Gastroesophageal sphincter (tissue), 4 donors: Measurements from ENCODE around the gene CASP10. TPM values are rescaled to one million over a fixed set of nuclear protein-coding genes. Genes with fewer than 3 reads are reported as not detected.
A peak's percentile ranks its signal among the peaks of the same experiment; 100 is the strongest.
"Not testable (repeated sequence)": the region's sequence is repeated elsewhere in the genome, so short reads cannot be mapped to it uniquely, and the experiment has no call there.

Experiments
- ATAC-seq: fragments of 150-250 bp; one replicate; pipeline ENCODE4 v1.9.1; 2016; ENCODE audit warnings: mild to moderate bottlenecking, moderate library complexity
- H3K27ac ChIP-seq, 4 donors: fragments of 200-600 bp; sonication (generic) in 3 of 4; 1 replicate in 3 of 4; 2 replicates in 1 of 4; pipeline ENCODE4 v1.5.1; 2016 to 2019
- H3K27me3 ChIP-seq: fragments of 200-600 bp; sonication (generic); one replicate; pipeline ENCODE4 v1.5.1; 2019
- H3K36me3 ChIP-seq, 2 donors: fragments of 200-600 bp; sonication (generic); one replicate each; pipeline ENCODE4 v1.5.1; 2019; ENCODE audit warnings: control low read depth in 1 of 2
- H3K4me1 ChIP-seq, 3 donors: fragments of 200-600 bp; sonication (generic); 1 replicate in 2 of 3; 2 replicates in 1 of 3; pipeline ENCODE4 v1.5.1; 2016 to 2019; ENCODE audit warnings: control low read depth in 2 of 3
- H3K4me3 ChIP-seq, 2 donors: fragments of 200-600 bp; sonication (generic); one replicate each; pipeline ENCODE4 v1.5.1; 2019; ENCODE audit warnings: mild to moderate bottlenecking in 1 of 2, moderate library complexity in 1 of 2
- H3K9me3 ChIP-seq, 3 donors: fragments of 200-600 bp; sonication (generic); one replicate each; pipeline ENCODE4 v1.5.1; 2017 to 2019; ENCODE audit warnings: control low read depth in 2 of 3
- CTCF ChIP-seq, 4 experiments: fragments of 200-600 bp in 2 of 4; fragments of 450-650 bp in 2 of 4; sonication (generic) in 1 of 4; IDR thresholded peaks; one replicate each; pipeline ENCODE4 v1.5.1; 2017 to 2019; ENCODE audit warnings: antibody characterized with exemption in 4 of 4, mild to moderate bottlenecking in 2 of 4, moderate library complexity in 2 of 4
- EP300 ChIP-seq: sonication (generic); formaldehyde crosslinking; IDR thresholded peaks from one replicate; pipeline ENCODE4 v1.6.1; 2017; ENCODE audit warnings: antibody characterized with exemption, mild to moderate bottlenecking
- POLR2A ChIP-seq, 2 donors: fragments of 450-650 bp; IDR thresholded peaks; one replicate each; pipeline ENCODE4 v1.6.1; 2017; ENCODE audit warnings: antibody characterized with exemption in 2 of 2, mild to moderate bottlenecking in 2 of 2, moderate library complexity in 1 of 2
- POLR2AphosphoS5 ChIP-seq: sonication (generic); formaldehyde crosslinking; IDR thresholded peaks from one replicate; pipeline ENCODE4 v1.6.1; 2017; ENCODE audit warnings: antibody characterized with exemption
- WGBS, 2 donors: methylation state at CpG; one replicate each; pipeline ENCODE4 v1.1.5; 2018; ENCODE audit warnings: low coverage in 1 of 2; 5-methylcytosine and 5-hydroxymethylcytosine counted together
- total RNA-seq, 4 donors: library from RNA; depleted of rRNA; stranded (reverse); fragments of >200 nt; gene quantifications; one replicate each; pipeline ENCODE4 v1.1.0, GENCODE V29; 2016

Gene CASP10
- total RNA-seq, 4 donors from 2014 or later: 2.6 to 7.5 (median 6.3) TPM

GRCh38 chr2:201138401-201138970 lies 44.5 kb upstream of the CASP10 start:
- Histone ChIP-seq H3K9me3 (no peaks in the 10 kb centered on the region), H3K4me3 (no peak overlapping the region), H3K4me1 (peaks cover 0 to 31% (median 0%) of the 10 kb centered on the region in 3 donors), H3K36me3 (peaks cover 3 to 98% of the 10 kb centered on the region in 2 donors), H3K27ac (no peak overlapping the region), H3K27me3 (no peaks in the 10 kb centered on the region)
- TF ChIP-seq CTCF (IDR thresholded peaks at IDR 0.05) (no peak), POLR2A (IDR thresholded peaks at IDR 0.05) (no peak), POLR2AphosphoS5 (no peak), EP300 (no peak)
- ATAC-seq: no peak
- 80 to 97% methylated on average over 1 to 5 of the region's 15 CpGs for WGBS, 2 donors

- ATAC-seq, H3K9me3 ChIP-seq, H3K27ac ChIP-seq, H3K4me3 ChIP-seq, H3K27me3 ChIP-seq: not testable (repeated sequence)
- H3K36me3 ChIP-seq: peaks cover 3 to 98% of the 10 kb centered on the region in 2 donors
- whole genome bisulfite sequencing, 2 donors: 74 to 77% methylated on average over 8 to 9 of the region's 14 CpGs
- H3K4me1 ChIP-seq: peaks cover 0 to 28% (median 0%) of the 10 kb centered on the region in 3 donors
Measured at GRCh38 chr2:201138986-201139781, 43.8 kb upstream of the CASP10 start.

DNA sequence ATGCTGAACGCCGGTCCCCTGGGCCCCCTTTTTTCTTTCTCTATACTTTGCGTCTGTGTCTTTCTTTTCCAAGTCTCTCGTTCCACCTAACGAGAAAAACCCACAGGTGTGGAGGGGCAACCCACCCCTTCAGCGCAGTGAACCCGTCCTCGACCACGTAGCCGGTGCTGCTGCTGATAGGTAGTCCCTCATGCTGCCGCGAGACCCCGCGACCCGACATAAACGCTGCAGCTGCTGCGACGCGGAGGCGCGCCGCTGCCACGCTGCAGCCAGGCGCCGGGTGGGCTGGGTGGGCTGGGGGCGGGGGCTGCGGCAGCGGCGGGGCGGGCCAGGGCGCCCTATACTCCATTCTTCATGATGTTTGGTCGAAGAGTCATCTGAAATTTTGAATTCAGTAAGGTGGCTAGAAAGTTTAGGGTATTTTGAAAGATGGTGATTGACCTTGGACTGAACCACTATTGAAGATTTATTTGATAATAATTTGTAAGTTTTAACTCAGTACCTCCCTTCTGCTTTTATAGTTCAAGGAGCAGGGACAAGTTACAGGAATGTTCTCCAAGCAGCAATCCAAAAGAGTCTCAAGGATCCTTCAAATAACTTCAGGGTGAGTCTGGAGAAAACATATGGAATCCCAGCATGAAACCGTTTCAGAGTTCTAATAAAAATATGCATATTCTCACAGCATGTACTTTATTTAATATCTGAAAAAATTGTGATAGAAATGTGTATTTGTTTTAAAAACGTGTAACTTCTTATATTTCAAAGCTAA lies 42.9 kb upstream of the CASP10 start:
- H3K9me3 ChIP-seq: no peaks in the 10 kb centered on the region
- TF ChIP-seq POLR2A (IDR thresholded peaks at IDR 0.05) (no peak), CTCF (IDR thresholded peaks at IDR 0.05) (no peak), POLR2AphosphoS5 (no peak), EP300 (no peak)
- 46 to 60% methylated on average over 16 to 26 of the region's 34 CpGs for WGBS, 2 donors
- ATAC-seq: no peak
- peaks cover 3 to 100% of the 10 kb centered on the region in 2 donors for H3K36me3 ChIP-seq
- H3K27me3 ChIP-seq: no peaks in the 10 kb centered on the region
- H3K27ac ChIP-seq: no peak overlapping the region
- H3K4me1 ChIP-seq: peaks cover 0 to 21% (median 0%) of the 10 kb centered on the region in 3 donors
- no peak overlapping the region for H3K4me3 ChIP-seq

DNA sequence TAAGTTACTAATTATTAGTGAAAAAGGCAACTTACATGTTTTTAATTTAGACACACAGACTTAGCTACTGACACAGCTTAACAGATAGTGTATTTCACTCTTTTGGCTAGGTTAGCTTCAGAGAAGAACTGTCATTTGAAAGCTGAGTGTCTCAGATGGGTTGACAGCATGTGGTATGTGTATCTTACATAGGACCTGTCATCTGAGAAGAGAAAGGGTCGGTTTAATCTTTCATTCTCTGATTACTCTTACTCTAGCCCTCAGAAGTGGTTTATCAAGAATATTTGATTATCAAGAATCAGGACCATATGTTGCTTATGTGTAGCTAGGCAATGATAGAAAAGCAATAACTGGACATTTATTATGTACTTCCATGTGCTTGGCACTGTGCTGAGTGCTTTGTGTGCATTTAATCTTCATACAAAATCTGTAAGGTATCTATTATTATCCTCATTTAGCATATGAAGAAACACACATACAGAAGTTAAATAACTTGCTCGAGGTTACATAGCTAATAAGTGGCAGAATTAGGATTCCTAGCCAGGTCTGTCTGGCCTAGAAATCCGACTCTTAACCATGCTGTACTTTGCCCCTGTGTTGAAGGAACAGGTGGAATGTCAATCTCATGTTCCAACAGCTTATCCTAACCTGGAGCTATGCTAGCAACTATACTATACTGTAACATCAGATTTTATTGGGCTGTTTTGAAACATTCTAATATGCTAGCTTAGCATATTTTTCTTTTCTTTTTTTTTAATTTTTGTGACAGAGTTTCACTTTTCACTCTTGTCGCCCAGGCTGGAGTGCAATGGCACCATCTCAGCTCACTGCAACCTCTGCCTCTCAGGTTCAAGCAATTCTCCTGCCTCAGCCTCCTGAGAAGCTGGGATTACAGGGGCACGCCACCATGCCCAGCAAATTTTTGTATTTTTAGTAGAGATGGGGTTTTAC lies 38.6 kb upstream of the CASP10 start:
- TF ChIP-seq CTCF (IDR thresholded peaks at IDR 0.05) (no peak), POLR2A (IDR thresholded peaks at IDR 0.05) (no peak), EP300 (no peak), POLR2AphosphoS5 (no peak)
- no peaks in the 10 kb centered on the region for H3K27me3 ChIP-seq
- H3K4me3 ChIP-seq: no peak overlapping the region
- no peak for ATAC-seq
- 80 to 86% methylated on average over 3 to 4 of the region's 5 CpGs for WGBS, 2 donors
- no peaks in the 10 kb centered on the region for H3K9me3 ChIP-seq
- H3K4me1 ChIP-seq: peaks cover under 1 to 13% (median 3%) of the 10 kb centered on the region in 3 donors
- H3K36me3 ChIP-seq: peaks cover 3 to 87% of the 10 kb centered on the region in 2 donors
- peak overlapping the region in 1 of 4 donors; percentile 6 for H3K27ac ChIP-seq
